Trophoblast cell (in vitro differentiated cells and primary cell): ENCODE measurements around the gene LITAF.

ENCODE experiments used
- DNase-seq, 2 donors: peaks; one replicate each; pipeline ENCODE4 v3.0.0-alpha.2; 2016
- H2AFZ ChIP-seq: 2 replicates; pipeline ENCODE4 v1.6.1; 2013; ENCODE audit warnings: low read length, moderate library complexity, mild to moderate bottlenecking; ENCODE audit not compliant: insufficient read depth, poor library complexity
- H2AK5ac ChIP-seq: 2 replicates; pipeline ENCODE4 v1.6.1; 2013; ENCODE audit warnings: mild to moderate bottlenecking, low read length
- H2BK120ac ChIP-seq: 2 replicates; pipeline ENCODE4 v1.6.1; 2013; ENCODE audit warnings: low read length, mild to moderate bottlenecking, moderate library complexity; ENCODE audit not compliant: insufficient read depth, poor library complexity
- H2BK12ac ChIP-seq: 2 replicates; pipeline ENCODE4 v1.6.1; 2013; ENCODE audit warnings: mild to moderate bottlenecking, low read length, moderate library complexity
- H2BK5ac ChIP-seq: 2 replicates; pipeline ENCODE4 v1.6.1; 2013; ENCODE audit warnings: low read length, low read depth, moderate library complexity, mild to moderate bottlenecking; ENCODE audit not compliant: poor library complexity
- H3K14ac ChIP-seq: 2 replicates; pipeline ENCODE4 v1.6.1; 2013; ENCODE audit warnings: mild to moderate bottlenecking, low read length
- H3K18ac ChIP-seq: 2 replicates; pipeline ENCODE4 v1.6.1; 2013; ENCODE audit warnings: mild to moderate bottlenecking, low read length
- H3K23ac ChIP-seq: 2 replicates; pipeline ENCODE4 v1.6.1; 2013; ENCODE audit warnings: low read length
- H3K27ac ChIP-seq: 2 replicates; pipeline ENCODE4 v1.5.1; 2013; ENCODE audit warnings: low read depth, mild to moderate bottlenecking, inconsistent platforms, low read length, moderate library complexity
- H3K27me3 ChIP-seq: 2 replicates; pipeline ENCODE4 v1.6.1; 2013; ENCODE audit warnings: inconsistent platforms, mild to moderate bottlenecking, low read length, moderate library complexity; ENCODE audit not compliant: insufficient read depth
- H3K36me3 ChIP-seq, 2 experiments: 1 replicate in 1 of 2; 2 replicates in 1 of 2; pipeline ENCODE4 v1.6.1; 2013; ENCODE audit warnings: low read length in 2 of 2, mild to moderate bottlenecking in 2 of 2, moderate library complexity in 1 of 2; ENCODE audit not compliant: insufficient read depth in 2 of 2, control insufficient read depth in 1 of 2
- H3K4ac ChIP-seq: 2 replicates; pipeline ENCODE4 v1.6.1; 2013; ENCODE audit warnings: low read depth, mild to moderate bottlenecking, low read length, moderate library complexity
- H3K4me1 ChIP-seq, 2 experiments: 1 replicate in 1 of 2; 2 replicates in 1 of 2; pipeline ENCODE4 v1.6.1; 2013; ENCODE audit warnings: low read length in 2 of 2, mild to moderate bottlenecking in 2 of 2, moderate library complexity in 1 of 2; ENCODE audit not compliant: insufficient read depth in 2 of 2, control insufficient read depth in 1 of 2
- H3K4me2 ChIP-seq: 2 replicates; pipeline ENCODE4 v1.6.1; 2013; ENCODE audit warnings: inconsistent platforms, mild to moderate bottlenecking, low read length, moderate library complexity
- H3K4me3 ChIP-seq: 2 replicates; pipeline ENCODE4 v1.5.1; 2013; ENCODE audit warnings: mild to moderate bottlenecking, low read depth, low read length, inconsistent platforms
- H3K79me1 ChIP-seq: one replicate; pipeline ENCODE4 v1.6.1; 2013; ENCODE audit warnings: low read length
- H3K79me2 ChIP-seq: 2 replicates; pipeline ENCODE4 v1.6.1; 2013; ENCODE audit warnings: low read length, mild to moderate bottlenecking; ENCODE audit not compliant: control insufficient read depth, insufficient read depth, poor library complexity
- H3K9ac ChIP-seq: 2 replicates; pipeline ENCODE4 v1.6.1; 2013; ENCODE audit warnings: mild to moderate bottlenecking, low read length
- H3K9me3 ChIP-seq: 2 replicates; pipeline ENCODE4 v1.6.1; 2013; ENCODE audit warnings: low read depth, mild to moderate bottlenecking, control low read depth, inconsistent platforms, low read length; ENCODE audit not compliant: insufficient read depth
- H4K12ac ChIP-seq: 2 replicates; pipeline ENCODE4 v1.6.1; 2013; ENCODE audit warnings: low read depth, mild to moderate bottlenecking, low read length, moderate library complexity
- H4K8ac ChIP-seq: 2 replicates; pipeline ENCODE4 v1.6.1; 2013; ENCODE audit warnings: low read depth, mild to moderate bottlenecking, low read length, moderate library complexity
- H4K91ac ChIP-seq: one replicate; pipeline ENCODE4 v1.6.1; 2013; ENCODE audit warnings: low read depth, mild to moderate bottlenecking, low read length, moderate library complexity
- WGBS: extraction: QIAGEN DNeasy Blood & Tissue Kit; methylation state at CpG from one replicate; pipeline ENCODE4 v1.1.7; 2013; ENCODE audit warnings: missing lambda C conversion rate; ENCODE audit not compliant: insufficient read length, insufficient coverage; ENCODE audit errors: extremely low coverage; 5-methylcytosine and 5-hydroxymethylcytosine counted together

The LITAF gene

DNA sequence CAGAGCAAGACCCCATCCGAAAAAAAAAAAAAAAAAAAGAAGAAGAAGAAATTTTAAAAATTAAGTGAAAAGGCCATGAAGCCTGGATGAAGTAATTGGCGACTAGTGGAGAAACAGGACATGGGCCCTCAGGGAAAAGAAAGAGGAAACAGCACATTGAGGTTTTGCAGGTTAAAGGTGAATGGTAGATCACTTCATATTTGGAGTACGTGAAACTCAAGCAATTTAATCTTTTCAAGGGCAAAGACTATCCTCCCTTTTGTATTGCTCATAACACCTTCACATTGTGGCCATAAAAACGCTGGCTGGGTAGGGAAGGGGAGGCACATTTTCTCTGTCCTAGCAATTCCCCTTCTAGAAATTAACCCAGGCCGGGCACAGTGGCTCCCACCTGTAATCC, 53.1 kb downstream of the LITAF start:
- H3K9me3 ChIP-seq, result peaks cover 3% of the 10 kb centered on the region
- H2BK12ac ChIP-seq, result no peak overlapping the region
- WGBS, result no CpG with 5 or more reads among the region's 5 CpGs
- peak in 1 of 2 donors; percentile 29 for DNase-seq
- no peak overlapping the region for H3K9ac ChIP-seq
- H3K36me3 ChIP-seq, result no peaks in the 10 kb centered on the region
- no peak overlapping the region for H4K8ac ChIP-seq
- H2BK120ac ChIP-seq, result no peak overlapping the region
- no peak overlapping the region for H3K4me3 ChIP-seq
- H2BK5ac ChIP-seq, result no peak overlapping the region
- H3K79me1 ChIP-seq, result no peaks in the 10 kb centered on the region
- H3K4me2 ChIP-seq, result no peak overlapping the region
- H3K27me3 ChIP-seq, result no peaks in the 10 kb centered on the region
- H2AK5ac ChIP-seq, result no peak overlapping the region
- H3K18ac ChIP-seq, result no peak overlapping the region
- no peaks in the 10 kb centered on the region for H3K79me2 ChIP-seq
- H3K27ac ChIP-seq, result no peak overlapping the region
- H4K91ac ChIP-seq, result no peak overlapping the region
- H3K14ac ChIP-seq, result no peak overlapping the region
- no peak overlapping the region for H3K4ac ChIP-seq
- peaks cover 0 to 8% of the 10 kb centered on the region in 2 experiments for H3K4me1 ChIP-seq
- no peak overlapping the region for H2AFZ ChIP-seq
- no peak overlapping the region for H3K23ac ChIP-seq
- no peak overlapping the region for H4K12ac ChIP-seq

GRCh38 chr16:11530171-11530940, 56.4 kb downstream of the LITAF start:
- no peak overlapping the region for H2BK5ac ChIP-seq
- H3K4me1 ChIP-seq, result peaks cover 0 to 8% of the 10 kb centered on the region in 2 experiments
- no peak overlapping the region for H3K18ac ChIP-seq
- no peak overlapping the region for H3K4me2 ChIP-seq
- no peak overlapping the region for H2BK120ac ChIP-seq
- H3K79me2 ChIP-seq, result no peaks in the 10 kb centered on the region
- H3K27me3 ChIP-seq, result no peaks in the 10 kb centered on the region
- no peaks in the 10 kb centered on the region for H3K79me1 ChIP-seq
- H2AK5ac ChIP-seq, result no peak overlapping the region
- H3K27ac ChIP-seq, result no peak overlapping the region
- no peak overlapping the region for H4K91ac ChIP-seq
- no peaks in the 10 kb centered on the region for H3K9me3 ChIP-seq
- H3K9ac ChIP-seq, result no peak overlapping the region
- no peak overlapping the region for H2AFZ ChIP-seq
- H4K8ac ChIP-seq, result no peak overlapping the region
- DNase-seq, result peak in 1 of 2 donors; percentile 66
- no peaks in the 10 kb centered on the region for H3K36me3 ChIP-seq
- WGBS, result no CpG with 5 or more reads among the region's 8 CpGs
- no peak overlapping the region for H2BK12ac ChIP-seq
- no peak overlapping the region for H3K4me3 ChIP-seq
- no peak overlapping the region for H4K12ac ChIP-seq
- no peak overlapping the region for H3K14ac ChIP-seq
- no peak overlapping the region for H3K4ac ChIP-seq
- H3K23ac ChIP-seq, result no peak overlapping the region

DNA sequence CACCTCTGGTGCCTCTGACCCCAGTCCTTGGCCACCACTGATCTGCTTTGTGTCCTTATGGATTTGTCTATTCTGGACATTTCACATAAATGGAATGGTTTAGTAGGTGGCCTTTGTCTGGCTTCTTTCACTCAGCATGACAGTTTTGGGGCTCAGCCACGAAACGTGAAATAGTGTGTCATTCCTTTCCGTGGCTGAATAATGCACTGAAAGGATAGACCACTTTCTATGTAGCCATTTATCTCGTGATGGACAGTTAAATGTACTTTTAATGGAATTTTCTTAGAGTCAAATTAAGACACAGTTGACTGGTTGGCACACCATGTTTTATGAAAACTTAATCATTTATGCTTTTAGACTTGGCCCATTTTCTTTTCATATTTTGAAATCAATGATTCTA, 57.4 kb downstream of the LITAF start:
- Histone ChIP-seq H3K27ac (no peak overlapping the region), H3K14ac (no peak overlapping the region), H3K9ac (no peak overlapping the region), H2BK12ac (no peak overlapping the region), H4K8ac (no peak overlapping the region), H3K18ac (no peak overlapping the region), H2AFZ (no peak overlapping the region), H3K9me3 (no peaks in the 10 kb centered on the region), H2BK5ac (no peak overlapping the region), H3K79me2 (no peaks in the 10 kb centered on the region), H3K27me3 (no peaks in the 10 kb centered on the region), H2BK120ac (no peak overlapping the region), H3K4me3 (no peak overlapping the region), H3K23ac (no peak overlapping the region), H3K4me2 (no peak overlapping the region), H3K4ac (no peak overlapping the region), H4K12ac (no peak overlapping the region), H3K79me1 (no peaks in the 10 kb centered on the region), H3K4me1 (peaks cover 0 to 7% of the 10 kb centered on the region in 2 experiments), H2AK5ac (no peak overlapping the region), H3K36me3 (no peaks in the 10 kb centered on the region), H4K91ac (no peak overlapping the region)
- no peak for DNase-seq
- WGBS, result no CpG with 5 or more reads among the region's 4 CpGs

DNA sequence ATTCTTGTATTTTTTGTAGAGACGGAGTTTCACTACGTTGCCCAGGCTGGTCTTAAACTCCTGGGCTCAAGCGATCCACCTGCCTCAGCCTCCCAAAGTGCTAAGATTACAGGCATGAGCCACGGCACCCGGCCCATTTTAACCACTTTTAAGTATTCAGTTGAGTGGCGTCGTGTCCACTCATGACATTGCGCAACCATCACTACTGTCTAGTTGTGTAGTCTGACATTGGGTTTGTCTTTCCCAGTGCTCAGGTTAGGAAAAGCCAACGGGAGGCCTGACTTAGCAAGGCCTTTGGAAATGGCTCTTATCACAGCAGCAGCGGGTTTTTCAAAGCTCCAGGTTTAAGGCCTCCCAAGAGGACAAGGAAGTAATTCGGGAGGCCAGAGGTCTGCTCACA, 58.7 kb downstream of the LITAF start:
- WGBS, result no CpG with 5 or more reads among the region's 11 CpGs
- no peaks in the 10 kb centered on the region for H3K4me1 ChIP-seq
- H2BK12ac ChIP-seq, result no peak overlapping the region
- H3K36me3 ChIP-seq, result no peaks in the 10 kb centered on the region
- no peak overlapping the region for H2BK120ac ChIP-seq
- no peak overlapping the region for H4K12ac ChIP-seq
- H2AK5ac ChIP-seq, result no peak overlapping the region
- no peak overlapping the region for H3K27ac ChIP-seq
- H4K8ac ChIP-seq, result no peak overlapping the region
- H3K9me3 ChIP-seq, result no peaks in the 10 kb centered on the region
- H3K4me2 ChIP-seq, result no peak overlapping the region
- H4K91ac ChIP-seq, result no peak overlapping the region
- H3K4ac ChIP-seq, result no peak overlapping the region
- H3K9ac ChIP-seq, result no peak overlapping the region
- H3K79me2 ChIP-seq, result no peaks in the 10 kb centered on the region
- no peak overlapping the region for H3K14ac ChIP-seq
- no peak overlapping the region for H2BK5ac ChIP-seq
- H3K27me3 ChIP-seq, result no peaks in the 10 kb centered on the region
- no peak overlapping the region for H3K23ac ChIP-seq
- H3K79me1 ChIP-seq, result no peaks in the 10 kb centered on the region
- no peak overlapping the region for H3K18ac ChIP-seq
- no peak overlapping the region for H2AFZ ChIP-seq
- no peak for DNase-seq
- H3K4me3 ChIP-seq, result no peak overlapping the region
